IPS-20b (cell line): ENCODE data around the gene KIF1C.

Experiments
- H3K27ac ChIP-seq: one replicate; pipeline ENCODE4 v1.5.1; 2013; ENCODE audit warnings: low read length
- H3K27me3 ChIP-seq: 2 replicates; pipeline ENCODE4 v1.6.1; 2013; ENCODE audit warnings: mild to moderate bottlenecking, low read length, inconsistent platforms; ENCODE audit not compliant: insufficient read depth
- H3K36me3 ChIP-seq: 2 replicates; pipeline ENCODE4 v1.6.1; 2013; ENCODE audit warnings: low read depth, mild to moderate bottlenecking, inconsistent platforms, low read length, moderate library complexity; ENCODE audit not compliant: insufficient read depth
- H3K4me1 ChIP-seq: 2 replicates; pipeline ENCODE4 v1.6.1; 2013; ENCODE audit warnings: mild to moderate bottlenecking, control low read depth, inconsistent platforms, low read length, moderate library complexity; ENCODE audit not compliant: insufficient read depth
- H3K4me3 ChIP-seq: 2 replicates; pipeline ENCODE4 v1.5.1; 2013; ENCODE audit warnings: mild to moderate bottlenecking, low read length, inconsistent platforms
- H3K9ac ChIP-seq: 2 replicates; pipeline ENCODE4 v1.6.1; 2013; ENCODE audit warnings: low read depth, mild to moderate bottlenecking, inconsistent platforms, low read length, moderate library complexity
- H3K9me3 ChIP-seq: 2 replicates; pipeline ENCODE4 v1.6.1; 2013; ENCODE audit warnings: mild to moderate bottlenecking, low read depth, low read length, inconsistent platforms; ENCODE audit not compliant: insufficient read depth

Gene KIF1C

DNA sequence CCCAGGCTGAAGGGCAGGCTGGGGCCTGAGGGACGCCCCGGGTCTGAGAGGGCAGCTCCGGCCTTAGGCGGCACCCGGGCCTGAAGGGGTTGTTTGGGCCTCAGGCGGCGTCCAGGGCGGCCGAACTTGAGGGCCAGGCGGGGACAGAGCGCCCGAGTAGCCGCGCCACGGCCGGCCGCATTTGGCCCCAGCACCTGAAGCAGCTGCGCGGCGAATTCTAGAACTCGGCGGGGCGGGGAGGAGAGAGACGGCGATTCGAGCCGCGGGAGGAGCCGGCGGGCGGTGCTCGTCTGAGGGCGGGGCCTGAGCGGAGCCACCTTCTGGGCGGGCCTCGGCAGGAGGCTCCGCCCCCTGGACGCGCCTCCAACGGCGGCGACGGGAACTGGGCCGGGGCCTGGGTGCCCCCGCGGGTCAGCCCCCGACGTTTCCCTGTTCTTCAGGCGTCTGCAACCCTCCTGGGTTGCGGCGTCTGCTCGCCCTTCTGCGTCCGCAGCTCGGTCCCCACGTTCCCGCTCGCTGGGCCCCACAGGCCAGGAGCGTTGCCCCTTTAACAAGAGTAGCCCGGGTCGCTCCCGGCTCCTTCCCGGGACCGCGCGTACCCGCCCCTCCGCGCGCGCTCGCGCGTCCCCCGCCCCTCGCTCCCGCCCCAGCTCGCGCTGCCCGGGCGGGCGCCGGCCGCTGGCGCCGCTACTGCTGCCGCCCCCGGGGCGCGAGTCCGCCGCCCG, at the start of gene KIF1C, which contains the start of gene INCA1:
TSS of gene KIF1C (plus strand) at position 649 of the 725 bp plus-strand sequence. CDS start 2,297 bp downstream, outside the sequence.
TSS of gene INCA1 (minus strand) at position 221 of the 725 bp plus-strand sequence. CDS start 3,085 bp downstream, outside the sequence.
- Histone ChIP-seq H3K27me3 (peaks cover 17% of the 10 kb centered on the region), H3K4me1 (peaks cover 10% of the 10 kb centered on the region), H3K4me3 (peak within 1 kb of the TSS; percentile 84), H3K27ac (no peak within 1 kb of the TSS), H3K36me3 (peaks cover 20% of the 10 kb centered on the region), H3K9me3 (no peaks in the 10 kb centered on the region), H3K9ac (peak within 1 kb of the TSS; percentile 78; the same call in 1 of the 2 replicates)

DNA sequence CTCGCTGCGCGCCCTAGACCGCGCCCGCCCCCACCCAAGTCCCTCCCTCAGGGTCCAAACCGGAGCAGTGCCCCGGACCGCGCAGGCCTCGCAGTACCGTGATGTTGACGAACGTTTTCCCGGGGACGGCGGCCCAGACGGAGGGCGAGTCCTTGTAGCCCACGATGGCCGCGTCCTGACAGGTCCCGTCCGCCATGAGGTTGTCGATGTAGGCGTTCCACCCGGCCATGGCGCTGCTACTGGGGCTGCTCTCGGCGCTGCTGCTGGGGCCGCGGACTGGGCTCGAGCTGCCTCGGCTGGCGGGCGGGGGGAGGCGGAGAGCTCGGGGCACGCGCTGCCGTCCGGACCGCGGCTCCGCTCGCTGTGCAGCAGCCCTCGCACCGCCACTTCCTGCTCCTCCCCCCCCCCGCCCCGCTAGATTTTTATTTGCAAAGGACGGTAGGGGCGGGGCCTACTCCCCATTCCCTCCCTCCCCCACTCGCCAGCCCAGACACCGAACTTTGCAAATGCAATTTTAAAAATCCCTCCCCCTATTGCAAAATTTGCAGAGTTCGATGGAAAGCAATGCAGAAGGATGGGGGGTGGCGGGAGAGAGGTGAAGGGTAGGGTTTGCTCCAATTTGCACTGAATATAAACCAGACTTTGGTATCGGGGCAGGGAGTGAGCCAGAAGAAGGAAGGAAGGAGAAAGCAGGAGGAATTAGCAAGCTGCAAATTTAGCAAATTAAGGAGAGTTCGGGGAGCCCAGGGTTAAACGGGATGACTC, 49.4 kb upstream of the KIF1C start, which contains the start of gene PFN1:
TSS of gene PFN1 (minus strand) at position 365 of the 765 bp plus-strand sequence. CDS start at position 229, 136 bp downstream.
- Histone ChIP-seq H3K27ac (peak within 1 kb of the TSS; percentile 99), H3K27me3 (no peaks in the 10 kb centered on the region), H3K9ac (peak within 1 kb of the TSS; percentile 99), H3K36me3 (peaks cover 38% of the 10 kb centered on the region), H3K9me3 (no peaks in the 10 kb centered on the region), H3K4me3 (peak within 1 kb of the TSS; percentile 98), H3K4me1 (peaks cover 21% of the 10 kb centered on the region)

DNA sequence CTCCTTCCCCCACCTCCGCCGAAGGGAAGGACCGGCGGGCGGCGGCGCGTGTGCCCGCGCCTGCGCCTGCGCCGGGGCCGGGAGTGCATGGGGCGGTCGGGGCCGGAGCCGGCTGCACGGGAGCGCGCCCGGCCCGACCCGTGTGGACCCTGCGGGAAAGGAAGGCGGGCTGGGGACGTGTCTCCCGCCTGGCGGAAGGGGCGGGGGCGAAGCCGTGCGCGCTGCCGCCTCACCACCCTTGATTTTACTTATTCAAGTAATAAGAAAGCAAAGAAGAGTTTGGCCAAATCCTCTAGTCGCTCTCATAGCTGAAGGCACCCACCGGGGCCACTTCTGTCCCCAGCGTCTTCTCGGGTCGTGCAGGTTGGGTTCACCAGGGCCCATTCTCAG, 48.8 kb upstream of the KIF1C start:
- H3K9ac ChIP-seq: peak overlapping the region; percentile 99
- H3K9me3 ChIP-seq: no peaks in the 10 kb centered on the region
- H3K36me3 ChIP-seq: peaks cover 32% of the 10 kb centered on the region
- peaks cover 21% of the 10 kb centered on the region for H3K4me1 ChIP-seq
- H3K27me3 ChIP-seq: no peaks in the 10 kb centered on the region
- peak overlapping the region; percentile 98 for H3K4me3 ChIP-seq
- H3K27ac ChIP-seq: peak overlapping the region; percentile 97

DNA sequence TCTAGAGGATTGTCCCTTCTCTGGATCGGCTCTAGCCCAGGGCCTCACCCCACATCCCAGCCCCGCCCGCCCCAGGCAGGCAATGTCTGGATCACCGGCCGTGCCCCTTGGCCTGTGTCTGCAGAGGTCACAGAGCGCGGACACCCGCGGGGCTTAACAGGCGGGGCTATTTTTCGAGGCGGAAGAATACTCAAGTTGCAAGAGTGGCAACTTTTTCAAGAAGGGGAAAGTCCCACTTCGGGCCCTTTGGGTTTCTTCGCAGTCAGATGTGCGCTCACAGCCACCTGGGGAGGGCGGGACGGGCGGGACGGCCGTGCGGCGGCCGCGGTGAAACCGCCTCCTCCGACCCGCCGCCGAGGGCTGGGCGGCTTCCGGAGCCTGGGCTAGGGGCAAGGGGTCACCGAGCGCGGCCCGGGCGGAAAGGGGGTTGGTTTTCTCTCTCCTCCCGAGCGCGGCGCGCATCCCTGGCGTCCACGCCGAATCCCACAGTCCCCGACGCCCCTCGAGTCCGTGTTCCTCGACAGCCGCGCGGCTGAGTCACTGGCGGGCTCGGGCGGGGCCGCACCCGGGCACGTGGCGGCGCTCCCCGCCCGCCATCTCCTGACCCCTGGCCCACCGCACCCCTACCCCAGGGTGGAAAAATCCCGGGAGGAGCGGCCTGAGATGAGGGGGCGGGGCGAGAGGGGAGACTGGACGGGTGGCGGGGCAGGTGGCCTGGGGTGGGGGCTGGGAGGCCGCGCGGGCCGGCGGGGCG, 48.3 kb upstream of the KIF1C start:
- peak overlapping the region; percentile 99 for H3K9ac ChIP-seq
- no peaks in the 10 kb centered on the region for H3K27me3 ChIP-seq
- H3K27ac ChIP-seq: peak overlapping the region; percentile 97
- peaks cover 27% of the 10 kb centered on the region for H3K36me3 ChIP-seq
- no peaks in the 10 kb centered on the region for H3K9me3 ChIP-seq
- H3K4me3 ChIP-seq: peak overlapping the region; percentile 98
- peaks cover 21% of the 10 kb centered on the region for H3K4me1 ChIP-seq

DNA sequence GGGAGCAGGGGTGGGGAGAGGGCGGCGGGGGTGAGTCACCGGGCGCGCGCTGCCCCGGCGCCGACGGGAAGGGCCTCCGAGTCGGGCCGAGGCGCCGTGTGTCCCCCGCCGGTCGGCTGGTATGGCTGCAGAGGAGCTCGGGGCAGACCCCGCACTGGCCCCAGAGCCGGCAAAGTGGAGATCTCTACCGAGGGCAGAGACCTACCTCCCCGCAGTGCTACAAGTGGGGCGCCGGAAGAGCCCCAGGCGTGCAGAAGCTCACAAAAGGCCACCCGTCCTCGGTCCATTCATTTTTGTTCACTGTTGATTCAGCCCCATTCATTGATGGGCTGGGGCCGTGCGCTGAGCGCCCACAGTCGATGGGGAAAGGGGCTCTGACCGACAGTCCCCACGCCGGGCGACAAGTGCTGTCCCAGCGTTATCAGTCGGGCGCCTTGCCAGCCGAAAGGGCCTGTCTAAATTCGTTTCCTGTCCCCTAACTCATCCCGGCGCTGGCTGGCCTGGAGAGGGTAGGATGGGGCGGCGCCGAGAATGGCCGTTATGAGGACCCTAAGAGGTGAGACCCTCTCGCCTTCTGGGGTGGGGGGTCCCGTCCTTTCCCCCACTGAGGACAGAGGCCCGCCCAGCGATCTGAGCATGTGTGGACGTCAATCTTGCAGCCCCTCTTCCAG, 47.5 kb upstream of the KIF1C start:
- Histone ChIP-seq H3K4me3 (peak overlapping the region; percentile 89), H3K27me3 (no peaks in the 10 kb centered on the region), H3K27ac (peak overlapping the region; percentile 89), H3K36me3 (peaks cover 19% of the 10 kb centered on the region), H3K9me3 (no peaks in the 10 kb centered on the region), H3K9ac (peak overlapping the region; percentile 99), H3K4me1 (peaks cover 21% of the 10 kb centered on the region; the same call in 1 of the 2 replicates)

DNA sequence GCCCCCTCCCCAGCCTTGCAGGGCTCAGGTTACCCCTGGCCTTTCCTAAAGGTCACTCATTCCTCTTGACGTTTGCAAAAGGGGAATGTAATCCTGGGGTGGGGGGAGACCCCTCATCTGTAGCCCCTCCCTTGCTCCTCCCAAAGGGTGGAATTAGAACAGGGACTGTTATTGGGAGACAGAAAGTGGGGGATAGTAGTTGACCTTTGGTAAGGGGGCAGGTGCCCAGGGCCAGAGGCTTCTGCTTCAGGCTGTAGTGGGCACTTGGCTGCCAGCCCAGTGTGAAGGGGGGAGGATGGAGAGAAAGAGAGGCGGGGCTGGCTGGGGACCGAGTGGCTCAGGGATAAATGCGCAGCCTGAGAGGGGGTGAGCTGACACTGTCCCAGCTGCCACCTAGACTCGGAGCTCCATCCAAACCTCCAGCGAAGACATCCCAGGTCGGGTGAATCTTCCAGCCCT, 47.0 kb upstream of the KIF1C start, which contains the start of gene ENO3:
TSS of gene ENO3 (plus strand) at position 374 of the 459 bp plus-strand sequence. CDS start 711 bp downstream, outside the sequence.
- peaks cover 18% of the 10 kb centered on the region; the same call in 1 of the 2 replicates for H3K4me1 ChIP-seq
- peak within 1 kb of the TSS; percentile 89 for H3K4me3 ChIP-seq
- H3K36me3 ChIP-seq: peaks cover 14% of the 10 kb centered on the region
- H3K9me3 ChIP-seq: no peaks in the 10 kb centered on the region
- H3K9ac ChIP-seq: peak within 1 kb of the TSS; percentile 99
- H3K27ac ChIP-seq: peak within 1 kb of the TSS; percentile 89
- H3K27me3 ChIP-seq: no peaks in the 10 kb centered on the region

DNA sequence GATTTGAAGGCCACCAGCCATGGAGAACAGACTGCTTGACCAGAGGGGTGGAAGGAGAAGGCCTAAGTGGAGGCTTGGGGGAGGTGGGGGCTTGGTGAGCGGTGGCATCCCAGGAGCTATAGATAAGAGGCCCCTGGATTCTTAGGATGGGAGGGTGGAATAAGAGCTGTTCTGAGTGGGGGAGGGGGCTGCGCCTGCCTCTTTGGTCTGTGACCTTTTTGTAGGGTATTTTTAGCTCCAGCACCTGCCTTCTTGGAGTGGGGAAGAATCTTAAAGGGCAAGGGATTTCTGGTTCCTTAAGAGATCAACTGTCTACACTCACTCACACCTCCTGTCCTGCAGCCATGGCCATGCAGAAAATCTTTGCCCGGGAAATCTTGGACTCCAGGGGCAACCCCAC, 46.3 kb upstream of the KIF1C start:
- Histone ChIP-seq H3K27ac (no peak overlapping the region), H3K4me3 (peak overlapping the region; percentile 89), H3K4me1 (peaks cover 13% of the 10 kb centered on the region; the same call in 1 of the 2 replicates), H3K36me3 (peaks cover 7% of the 10 kb centered on the region), H3K27me3 (no peaks in the 10 kb centered on the region), H3K9me3 (no peaks in the 10 kb centered on the region), H3K9ac (peak overlapping the region; percentile 99; the same call in 1 of the 2 replicates)

DNA sequence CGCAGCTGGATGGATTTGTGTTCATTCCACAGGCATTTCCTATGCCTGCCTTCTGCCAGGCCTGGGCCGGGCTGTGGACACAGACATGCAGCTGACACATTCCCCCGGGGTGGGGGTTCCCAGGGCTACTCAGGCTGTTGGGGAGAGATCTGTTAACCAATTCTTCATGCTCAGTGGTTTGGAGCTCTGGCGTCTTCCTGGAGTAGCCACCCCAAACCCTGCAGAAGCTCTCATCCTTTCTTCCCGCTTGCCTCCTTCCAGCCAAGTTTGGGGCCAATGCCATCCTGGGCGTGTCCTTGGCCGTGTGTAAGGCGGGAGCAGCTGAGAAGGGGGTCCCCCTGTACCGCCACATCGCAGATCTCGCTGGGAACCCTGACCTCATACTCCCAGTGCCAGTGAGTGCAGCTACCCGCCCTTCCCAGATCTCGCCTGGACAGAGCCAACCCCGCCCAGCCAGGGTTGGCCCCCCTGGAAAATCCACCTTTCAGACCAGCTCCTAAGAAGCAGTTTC, 44.2 kb upstream of the KIF1C start:
- H3K9ac ChIP-seq: no peak overlapping the region
- H3K27ac ChIP-seq: no peak overlapping the region
- H3K4me3 ChIP-seq: no peak overlapping the region
- no peaks in the 10 kb centered on the region for H3K36me3 ChIP-seq
- no peaks in the 10 kb centered on the region for H3K27me3 ChIP-seq
- H3K4me1 ChIP-seq: peaks cover 13% of the 10 kb centered on the region; the same call in 1 of the 2 replicates
- H3K9me3 ChIP-seq: no peaks in the 10 kb centered on the region

DNA sequence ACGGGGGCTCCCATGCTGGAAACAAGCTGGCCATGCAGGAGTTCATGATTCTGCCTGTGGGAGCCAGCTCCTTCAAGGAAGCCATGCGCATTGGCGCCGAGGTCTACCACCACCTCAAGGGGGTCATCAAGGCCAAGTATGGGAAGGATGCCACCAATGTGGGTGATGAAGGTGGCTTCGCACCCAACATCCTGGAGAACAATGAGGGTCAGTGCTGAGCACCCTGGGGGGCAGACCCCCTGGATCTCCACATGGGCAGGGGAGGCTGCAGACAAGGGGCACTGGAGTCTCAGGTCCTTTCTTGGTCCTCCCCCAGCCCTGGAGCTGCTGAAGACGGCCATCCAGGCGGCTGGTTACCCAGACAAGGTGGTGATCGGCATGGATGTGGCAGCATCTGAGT, 42.7 kb upstream of the KIF1C start:
- H3K27ac ChIP-seq: no peak overlapping the region
- H3K9ac ChIP-seq: no peak overlapping the region
- H3K36me3 ChIP-seq: peaks cover 12% of the 10 kb centered on the region; the same call in 1 of the 2 replicates
- H3K4me3 ChIP-seq: no peak overlapping the region
- no peaks in the 10 kb centered on the region for H3K27me3 ChIP-seq
- no peaks in the 10 kb centered on the region for H3K9me3 ChIP-seq
- H3K4me1 ChIP-seq: peaks cover 15% of the 10 kb centered on the region; the same call in 1 of the 2 replicates

DNA sequence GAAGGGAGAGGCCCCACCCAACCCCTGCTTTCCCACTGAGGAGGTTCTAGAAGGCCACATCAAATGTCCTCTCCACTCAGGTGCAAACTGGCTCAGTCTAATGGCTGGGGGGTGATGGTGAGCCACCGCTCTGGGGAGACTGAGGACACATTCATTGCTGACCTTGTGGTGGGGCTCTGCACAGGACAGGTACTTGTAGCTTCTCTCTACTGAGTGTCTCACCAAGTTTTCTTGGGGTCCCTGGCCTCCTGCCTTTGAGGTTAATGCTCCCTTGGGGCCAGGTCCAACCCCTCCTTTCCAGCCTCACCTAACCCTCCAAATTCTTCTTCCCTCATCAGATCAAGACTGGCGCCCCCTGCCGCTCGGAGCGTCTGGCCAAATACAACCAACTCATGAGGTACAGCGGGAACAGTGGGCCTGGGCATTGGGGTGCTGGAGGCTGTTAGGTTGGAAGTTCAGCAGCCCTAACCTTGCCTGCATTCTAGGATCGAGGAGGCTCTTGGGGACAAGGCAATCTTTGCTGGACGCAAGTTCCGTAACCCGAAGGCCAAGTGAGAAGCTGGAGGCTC, 41.2 kb upstream of the KIF1C start:
- peaks cover 14% of the 10 kb centered on the region; the same call in 1 of the 2 replicates for H3K36me3 ChIP-seq
- H3K9ac ChIP-seq: no peak overlapping the region
- no peak overlapping the region for H3K27ac ChIP-seq
- no peaks in the 10 kb centered on the region for H3K9me3 ChIP-seq
- peaks cover 12% of the 10 kb centered on the region; the same call in 1 of the 2 replicates for H3K4me1 ChIP-seq
- no peak overlapping the region for H3K4me3 ChIP-seq
- no peaks in the 10 kb centered on the region for H3K27me3 ChIP-seq
